Motor neuron (in vitro differentiated cells): ENCODE results near the gene SIRPB2. TPM values are rescaled to one million over a fixed set of nuclear protein-coding genes. Genes with fewer than 3 reads are reported as not detected.

Experiments used
- ATAC-seq, 8 experiments: fragments of 200-7000 bp; cut with Tn5 transposase; replicated peaks in 6 of 8; 2 replicates each; pipeline ENCODE4 v1.8.0; 2021; ENCODE audit warnings: mild to moderate bottlenecking in 8 of 8, moderate library complexity in 8 of 8
- H3K27ac ChIP-seq, 2 donors: fragments of 250-450 bp; sonication (Bioruptor Pico); 2 replicates each; pipeline ENCODE4 v1.9.0; 2021; ENCODE audit warnings: antibody characterized with exemption in 2 of 2, mild to moderate bottlenecking in 2 of 2, moderate library complexity in 1 of 2
- H3K4me1 ChIP-seq, 2 donors: fragments of 250-450 bp; sonication (Bioruptor Pico); replicated peaks in 1 of 2; 2 replicates each; pipeline ENCODE4 v1.6.1; 2021; ENCODE audit warnings: antibody characterized with exemption in 2 of 2, mild to moderate bottlenecking in 2 of 2, moderate library complexity in 1 of 2
- H3K4me3 ChIP-seq, 5 donors: fragments of 250-450 bp; sonication (Bioruptor Pico); 2 replicates each; pipeline ENCODE4 v1.9.0; 2021; ENCODE audit warnings: antibody characterized with exemption in 5 of 5, mild to moderate bottlenecking in 5 of 5, moderate library complexity in 4 of 5
- WGBS, 10 experiments: fragments of 450-650 bp; shearing (Covaris generic); methylation state at CpG; one replicate each; pipeline ENCODE4 v1.0.0; 2022; 5-methylcytosine and 5-hydroxymethylcytosine counted together
- in situ Hi-C, 9 experiments: fragments of 400-800 bp; cut with MboI; loops; one replicate each; pipeline ENCODE4 v1.15.0; 2021; ENCODE audit warnings: low sequenced_read_pairs in 9 of 9, low pct_unique_long_range_greater_than_20kb in 2 of 9; ENCODE audit not compliant: unreplicated experiment in 9 of 9
- total RNA-seq, 8 experiments: library from RNA; unstranded; fragments of 300-600 nt; gene quantifications; 2 replicates each; pipeline versions ENCODE4 v1.2.3 to v1.2.4, GENCODE V29; 2022

The SIRPB2 gene
- total RNA-seq, 8 experiments from 2014 or later: 0.08 to 0.85 (median 0.21) TPM; not detected in 2

DNA sequence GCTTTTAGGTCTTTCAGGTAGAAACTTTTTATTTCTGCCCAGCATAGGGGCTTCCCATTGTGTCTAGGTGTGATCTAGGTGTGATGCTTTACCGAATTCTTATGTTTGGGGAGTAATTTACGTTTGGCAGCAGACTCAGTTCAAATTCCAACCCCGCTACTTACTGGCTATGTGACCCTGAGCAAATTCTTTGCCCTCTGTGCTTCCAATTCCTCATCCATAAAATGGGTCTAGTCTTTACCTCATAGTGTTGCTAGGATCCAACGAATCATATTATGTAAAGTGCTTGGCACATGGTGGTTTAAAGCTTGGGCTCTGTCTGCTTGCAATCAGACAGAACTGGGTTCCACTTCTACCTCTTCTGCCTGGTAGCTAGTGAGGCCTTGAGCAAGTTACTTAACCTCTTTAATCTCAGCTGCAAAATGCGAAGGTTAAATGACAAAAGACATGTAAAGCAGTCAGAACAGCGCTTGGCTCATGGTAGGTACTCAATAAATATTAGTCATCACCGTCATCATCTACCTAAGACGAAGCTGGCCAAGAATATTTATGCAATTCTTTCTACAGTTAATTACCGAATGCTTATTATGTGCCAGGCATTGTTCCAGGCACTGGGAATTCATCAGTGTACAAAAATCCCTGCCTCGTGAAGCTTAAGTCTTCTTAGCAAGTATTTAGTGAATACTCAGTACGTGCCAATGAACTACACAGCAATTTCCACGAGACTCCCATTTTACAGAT lies 25.6 kb downstream of the SIRPB2 start:
- peak overlapping the region; percentile 82 to 99 (median 88) for H3K4me3 ChIP-seq
- H3K27ac ChIP-seq: peak overlapping the region in 1 of 2 donors; percentile 98
- 0 to 70% (median 29%) methylated on average over 1 to 12 of the region's 12 CpGs for WGBS, 10 experiments
- H3K4me1 ChIP-seq: peaks cover 9 to 11% of the 10 kb centered on the region in 2 donors
- in situ Hi-C loops: loop anchor here in 3 of 9 experiments (10.0 to 25.0 kb wide), 2 partner anchors 151 to 153 kb away; no protein-coding TSS in a partner anchor
- no peak for ATAC-seq

DNA sequence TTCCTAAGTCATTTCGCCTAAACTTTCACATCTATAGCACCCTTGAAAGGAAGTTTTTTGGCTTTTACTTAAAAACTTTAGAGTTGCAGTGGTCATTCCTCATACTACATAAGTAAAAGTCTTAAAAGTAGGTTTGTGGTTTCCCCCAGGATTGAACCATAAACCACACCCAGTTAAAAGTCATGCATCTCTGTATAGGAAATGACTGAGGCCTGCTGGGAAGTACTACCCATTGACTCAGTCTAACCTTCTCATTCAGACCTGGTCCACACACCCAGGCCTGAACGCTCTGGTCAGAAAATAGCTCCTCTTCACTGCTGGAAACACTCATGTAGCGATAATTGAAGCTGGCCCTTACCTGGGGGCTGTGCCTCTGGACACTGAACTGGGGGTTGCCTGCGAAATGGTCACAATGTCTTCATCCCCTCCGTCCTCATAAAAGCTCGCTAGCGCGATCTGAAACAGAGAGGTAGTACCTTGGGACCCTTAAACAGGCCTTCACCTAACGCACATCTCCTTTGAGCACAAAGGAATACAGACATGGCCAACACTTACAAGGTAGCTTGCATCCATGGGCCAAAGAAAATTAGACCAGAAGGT lies 27.1 kb downstream of the SIRPB2 start:
- in situ Hi-C loops: loop anchor here in 3 of 9 experiments (10.0 to 25.0 kb wide), 2 partner anchors 149 to 152 kb away; no protein-coding TSS in a partner anchor
- H3K4me3 ChIP-seq: no peak overlapping the region
- H3K27ac ChIP-seq: no peak overlapping the region
- peaks cover 9 to 11% of the 10 kb centered on the region in 2 donors for H3K4me1 ChIP-seq
- peak in 1 of 8 experiments; percentile 7 for ATAC-seq
- 88 to 100% (median 98%) methylated on average over 1 to 8 of the region's 9 CpGs; no CpG with 5 or more reads in 3 of the 10 experiments for WGBS, 10 experiments

DNA sequence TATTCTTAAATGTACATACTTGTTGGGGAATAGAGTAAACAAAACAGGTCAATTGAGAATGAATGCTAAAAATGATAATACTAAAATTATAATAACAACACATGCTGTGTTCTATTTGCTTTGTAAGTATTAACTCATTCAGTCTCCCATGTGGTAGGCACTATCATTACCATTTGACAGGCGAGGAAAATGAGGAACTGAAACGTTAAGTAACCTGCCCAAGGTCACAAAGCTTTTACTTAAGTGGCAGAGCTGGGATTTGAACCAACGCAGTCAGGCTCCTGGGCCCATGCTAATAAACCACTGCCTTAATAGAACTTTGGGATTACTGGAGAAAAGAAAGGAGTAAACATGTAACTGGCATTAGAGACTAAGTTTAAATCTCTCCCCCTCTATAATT lies 28.4 kb downstream of the SIRPB2 start:
- Histone ChIP-seq H3K27ac (no peak overlapping the region), H3K4me3 (no peak overlapping the region), H3K4me1 (peaks cover 9 to 11% of the 10 kb centered on the region in 2 donors)
- no peak for ATAC-seq
- WGBS, 10 experiments: 40 to 100% (median 84%) methylated on average over 1 to 3 of the region's 3 CpGs; no CpG with 5 or more reads in 3 of the 10 experiments
- in situ Hi-C loops: loop anchor here in 3 of 9 experiments (10.0 to 25.0 kb wide), 2 partner anchors 148 to 151 kb away; no protein-coding TSS in a partner anchor

DNA sequence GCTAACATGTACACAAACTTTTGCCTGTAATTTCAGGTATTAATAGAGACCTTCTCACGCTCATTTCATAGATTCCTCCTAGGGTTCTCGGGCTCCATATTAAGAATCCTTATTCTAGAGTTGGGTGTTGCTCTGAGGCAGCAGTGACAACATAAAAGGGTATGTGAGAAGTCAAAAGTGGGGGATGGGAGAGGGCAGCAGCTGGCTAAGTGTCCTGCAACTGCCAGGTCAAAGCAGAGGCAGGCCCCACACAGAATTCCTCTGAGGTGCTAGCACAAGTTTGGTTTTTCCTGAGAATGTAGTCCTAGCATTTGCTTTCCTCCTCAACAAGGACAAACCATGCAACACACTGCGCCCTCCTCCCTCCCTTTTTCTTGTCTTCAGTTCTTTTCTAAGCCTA lies 29.2 kb downstream of the SIRPB2 start:
- WGBS, 10 experiments: 80 to 100% (median 100%) methylated on average over 1 to 3 of the region's 3 CpGs; no CpG with 5 or more reads in 1 of the 10 experiments
- ATAC-seq: no peak
- Histone ChIP-seq H3K4me1 (peaks cover 8 to 9% of the 10 kb centered on the region in 2 donors), H3K4me3 (no peak overlapping the region), H3K27ac (no peak overlapping the region)
- in situ Hi-C loops: loop anchor here in 3 of 9 experiments (10.0 to 25.0 kb wide), 2 partner anchors 147 to 150 kb away; no protein-coding TSS in a partner anchor

DNA sequence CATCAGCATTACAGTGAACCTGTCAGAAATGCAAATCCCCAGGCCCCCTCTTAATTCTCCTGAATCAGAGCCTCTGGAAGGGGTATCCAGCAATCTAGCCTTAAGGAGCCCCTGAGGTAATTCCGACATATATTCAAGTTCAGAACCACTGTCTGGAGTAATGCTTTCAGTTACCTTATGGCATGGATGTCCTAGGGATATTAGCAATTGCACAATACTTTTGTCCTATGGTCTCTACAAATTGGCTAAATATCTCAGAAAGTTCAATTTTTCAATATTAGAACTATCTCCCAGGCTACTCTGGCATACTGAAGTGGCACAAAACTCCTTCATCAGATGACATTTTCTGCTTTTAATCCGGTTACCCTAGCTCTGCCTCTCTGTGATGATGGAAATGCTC lies 30.9 kb downstream of the SIRPB2 start:
- no peak for ATAC-seq
- in situ Hi-C loops: loop anchor here in 3 of 9 experiments (10.0 to 25.0 kb wide), 2 partner anchors 145 to 148 kb away; no protein-coding TSS in a partner anchor
- no peak overlapping the region for H3K4me3 ChIP-seq
- no peak overlapping the region for H3K27ac ChIP-seq
- H3K4me1 ChIP-seq: peaks cover 2 to 3% of the 10 kb centered on the region in 2 donors
- WGBS, 10 experiments: 58 to 100% (median 96%) methylated on average over 1 to 2 of the region's 2 CpGs; no CpG with 5 or more reads in 4 of the 10 experiments

DNA sequence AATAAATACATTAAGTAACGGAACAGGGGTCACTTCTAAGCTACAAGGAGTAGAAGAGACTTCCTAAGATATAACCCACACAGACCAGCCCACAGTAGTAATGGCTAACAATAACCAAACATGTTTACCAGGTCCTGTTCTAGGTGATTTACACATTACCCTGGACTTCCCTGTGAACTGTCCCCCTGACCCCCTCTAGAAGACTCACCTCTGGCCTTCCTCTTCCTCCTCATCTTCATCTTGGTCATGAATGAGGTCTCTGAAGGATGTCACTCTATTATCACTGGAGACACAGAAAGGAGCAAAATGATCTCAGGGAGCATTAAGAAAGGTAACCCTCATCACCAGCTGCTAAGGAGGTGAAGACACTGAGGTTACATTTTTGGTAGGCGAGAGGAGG lies 33.2 kb downstream of the SIRPB2 start:
- no peaks in the 10 kb centered on the region for H3K4me1 ChIP-seq
- no peak overlapping the region for H3K27ac ChIP-seq
- WGBS, 10 experiments: 80 to 100% (median 98%) methylated on average over 1 to 2 of the region's 2 CpGs; no CpG with 5 or more reads in 2 of the 10 experiments
- ATAC-seq: no peak
- in situ Hi-C loops: loop anchor here in 2 of 9 experiments (25.0 kb wide), 1 partner anchor 146 kb away; no protein-coding TSS in a partner anchor
- H3K4me3 ChIP-seq: no peak overlapping the region

DNA sequence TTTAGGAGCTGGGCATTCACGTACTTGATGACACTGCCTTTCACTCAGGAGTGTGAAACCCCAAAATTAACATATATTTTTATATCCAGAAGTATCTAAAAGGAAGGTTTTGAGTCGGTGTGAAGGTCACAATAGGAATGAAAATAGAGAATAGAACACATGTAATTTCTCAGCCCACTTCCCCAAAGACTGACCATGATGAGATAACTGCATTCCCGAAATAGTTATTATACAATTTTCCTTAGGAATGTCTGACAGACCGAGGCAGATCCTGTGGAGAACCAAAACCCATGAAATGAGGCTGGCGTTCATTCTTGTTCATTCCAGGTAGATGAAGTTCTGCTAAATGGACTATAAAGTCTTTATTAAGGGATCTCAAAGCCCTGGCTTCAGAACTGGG lies 34.9 kb downstream of the SIRPB2 start:
- H3K27ac ChIP-seq: no peak overlapping the region
- WGBS, 10 experiments: 29 to 100% (median 90%) methylated on average over 1 to 5 of the region's 5 CpGs; no CpG with 5 or more reads in 1 of the 10 experiments
- in situ Hi-C loops: loop anchor here in 2 of 9 experiments (25.0 kb wide), 1 partner anchor 144 kb away; no protein-coding TSS in a partner anchor
- no peak for ATAC-seq
- no peak overlapping the region for H3K4me3 ChIP-seq
- H3K4me1 ChIP-seq: no peaks in the 10 kb centered on the region

DNA sequence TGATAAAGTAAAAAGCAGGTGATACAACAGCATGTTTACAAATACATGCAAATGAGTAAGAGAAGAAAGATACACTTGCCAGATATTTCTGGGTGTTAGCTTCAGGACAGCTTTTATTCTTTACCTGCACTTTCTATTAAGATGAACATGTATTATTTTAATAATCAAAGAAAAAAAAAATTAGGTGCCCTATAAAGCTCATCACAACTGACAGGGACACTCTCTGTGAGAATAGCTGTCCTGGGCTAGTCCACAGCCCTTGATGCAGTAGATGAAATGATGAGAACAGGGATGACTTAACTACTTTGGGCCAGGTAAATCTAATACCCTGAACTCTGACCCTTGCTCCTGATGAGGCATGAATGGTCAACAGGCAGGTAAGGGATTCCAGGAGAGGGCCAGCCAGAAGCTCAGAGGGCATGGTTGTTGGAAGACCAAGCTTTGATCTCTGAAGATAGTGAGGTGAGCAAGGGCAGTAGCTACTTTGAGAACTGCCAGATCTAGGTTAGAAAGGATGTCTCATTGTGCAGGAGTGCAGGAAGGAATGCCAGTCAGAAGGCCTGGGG lies 40.2 kb downstream of the SIRPB2 start:
- in situ Hi-C loops: loop anchor here in 2 of 9 experiments (25.0 kb wide), 1 partner anchor 139 kb away; no protein-coding TSS in a partner anchor
- Histone ChIP-seq H3K27ac (no peak overlapping the region), H3K4me1 (no peaks in the 10 kb centered on the region), H3K4me3 (no peak overlapping the region)
- no peak for ATAC-seq

DNA sequence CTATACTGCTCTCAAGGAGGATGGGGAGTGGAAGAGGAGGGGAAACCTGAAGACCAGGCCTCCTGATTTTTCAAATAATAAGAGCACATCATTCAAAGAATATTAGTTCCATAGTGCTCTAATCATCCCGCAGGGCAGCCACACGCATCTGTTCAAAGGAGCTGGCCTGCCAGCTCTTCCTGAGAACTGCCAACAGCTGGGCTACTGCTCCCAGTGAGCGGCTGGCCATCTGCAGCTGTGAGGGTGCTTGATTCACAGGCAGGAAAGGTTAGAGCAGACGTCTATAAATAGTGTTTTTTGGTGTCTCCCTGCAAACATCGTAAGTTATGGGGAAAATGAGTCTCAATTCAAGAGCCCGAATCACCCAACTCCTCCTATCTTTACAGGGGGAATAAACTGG lies 41.9 kb downstream of the SIRPB2 start:
- Histone ChIP-seq H3K4me3 (no peak overlapping the region), H3K27ac (no peak overlapping the region), H3K4me1 (no peaks in the 10 kb centered on the region)
- in situ Hi-C loops: loop anchor here in 2 of 9 experiments (10.0 to 25.0 kb wide), 2 partner anchors 112 to 135 kb away; partner anchors contain the start of gene SDCBP2 (in 1 of the 2)
- 83 to 100% (median 97%) methylated on average over 1 to 5 of the region's 6 CpGs; no CpG with 5 or more reads in 5 of the 10 experiments for WGBS, 10 experiments
- no peak for ATAC-seq

DNA sequence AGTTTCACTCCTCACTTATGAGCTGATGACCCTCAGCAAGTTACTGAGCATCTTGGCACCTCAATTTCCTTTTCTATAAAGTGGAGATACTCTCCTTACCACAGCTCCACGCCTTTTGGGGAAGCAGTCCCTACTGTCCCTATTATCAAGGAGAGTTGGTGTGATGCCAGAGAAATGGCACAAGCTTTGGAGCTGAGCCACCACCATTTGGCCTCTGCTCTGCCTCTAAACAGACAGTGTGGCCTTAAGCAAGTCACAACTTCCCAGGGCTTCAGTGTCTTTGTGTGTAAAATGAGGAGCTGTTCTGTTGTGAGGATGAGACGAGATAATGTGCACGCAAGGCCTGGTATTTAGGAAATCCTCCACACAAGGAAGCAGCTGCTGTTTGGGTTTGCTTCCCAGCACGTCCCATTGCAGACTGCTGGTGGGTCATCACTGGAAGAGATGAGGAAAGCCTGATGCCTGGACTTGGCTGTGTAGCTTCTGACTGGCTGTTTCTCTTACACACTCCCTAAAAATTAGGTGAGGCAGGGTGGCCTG lies 43.1 kb downstream of the SIRPB2 start:
- no peaks in the 10 kb centered on the region for H3K4me1 ChIP-seq
- ATAC-seq: no peak
- in situ Hi-C loops: loop anchor here in 2 of 9 experiments (10.0 to 25.0 kb wide), 2 partner anchors 111 to 133 kb away; partner anchors contain the start of gene SDCBP2 (in 1 of the 2)
- WGBS, 10 experiments: 86 to 100% (median 100%) methylated on average over 1 to 3 of the region's 4 CpGs; no CpG with 5 or more reads in 5 of the 10 experiments
- H3K27ac ChIP-seq: no peak overlapping the region
- H3K4me3 ChIP-seq: no peak overlapping the region

DNA sequence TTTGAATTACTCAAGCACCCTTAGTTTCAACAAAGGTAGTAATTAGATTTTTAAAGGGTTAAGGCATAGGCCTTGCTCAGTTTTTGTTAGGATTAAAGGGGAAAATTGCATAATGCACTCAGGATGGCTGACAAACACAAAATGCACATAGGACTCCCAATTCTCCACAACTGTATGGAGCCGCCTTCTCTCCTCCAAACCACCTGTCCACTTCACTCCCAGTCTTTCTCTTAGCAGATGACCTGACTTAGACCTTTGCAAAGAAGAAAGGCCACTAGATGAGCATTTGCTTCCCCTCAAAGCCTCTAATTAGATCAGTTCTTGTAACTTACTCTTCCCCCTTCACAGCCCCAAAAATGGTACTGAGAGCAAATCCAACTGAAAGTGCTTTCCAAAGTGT lies 44.7 kb downstream of the SIRPB2 start:
- in situ Hi-C loops: loop anchor here in 2 of 9 experiments (10.0 to 25.0 kb wide), 2 partner anchors 109 to 132 kb away; partner anchors contain the start of gene SDCBP2 (in 1 of the 2)
- WGBS, 10 experiments: 78 to 100% (median 100%) methylated on average over 1 of the region's 1 CpG; no CpG with 5 or more reads in 5 of the 10 experiments
- no peak overlapping the region for H3K4me3 ChIP-seq
- no peak overlapping the region for H3K27ac ChIP-seq
- H3K4me1 ChIP-seq: no peaks in the 10 kb centered on the region
- no peak for ATAC-seq

DNA sequence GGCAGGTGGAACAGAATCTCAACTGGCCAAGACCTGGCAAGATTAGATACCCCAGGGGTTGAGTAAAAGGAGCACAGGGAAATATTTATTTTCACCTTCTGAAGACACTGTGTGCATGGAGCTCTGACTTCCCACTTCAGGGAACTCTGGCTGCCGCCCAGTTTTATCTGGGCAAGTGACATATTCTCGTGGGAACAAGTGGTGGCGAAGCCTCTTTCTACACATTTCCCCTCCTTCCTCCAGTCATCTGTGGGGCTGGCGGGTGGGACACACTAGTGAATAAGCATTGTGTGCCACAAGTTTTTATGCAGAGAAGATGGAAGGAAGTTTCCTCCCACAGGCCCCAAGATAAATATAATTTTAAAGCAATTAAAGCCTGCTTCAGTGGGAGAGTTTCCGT lies 48.1 kb downstream of the SIRPB2 start:
- H3K4me1 ChIP-seq: no peaks in the 10 kb centered on the region
- no peak overlapping the region for H3K27ac ChIP-seq
- no peak for ATAC-seq
- no peak overlapping the region for H3K4me3 ChIP-seq
- in situ Hi-C loops: loop anchor here in 2 of 9 experiments (10.0 to 25.0 kb wide), 2 partner anchors 106 to 128 kb away; partner anchors contain the start of gene SDCBP2 (in 1 of the 2)
- 44 to 100% (median 89%) methylated on average over 1 to 4 of the region's 5 CpGs; no CpG with 5 or more reads in 2 of the 10 experiments for WGBS, 10 experiments
